Endodermal cell (in vitro differentiated cells): ENCODE results near the gene HRH2. TPM values are rescaled to one million over a fixed set of nuclear protein-coding genes. Genes with fewer than 3 reads are reported as not detected.

Experiments used
- DNase-seq: peaks from one replicate; pipeline ENCODE4 v3.0.0-alpha.2; 2017
- H3K27ac ChIP-seq: 2 replicates; pipeline ENCODE4 v1.5.1; 2013; ENCODE audit warnings: mild to moderate bottlenecking, low read depth, low read length, moderate library complexity
- H3K27me3 ChIP-seq: 2 replicates; pipeline ENCODE4 v1.6.1; 2013; ENCODE audit warnings: mild to moderate bottlenecking, low read length, moderate library complexity; ENCODE audit not compliant: insufficient read depth, control insufficient read depth, poor library complexity, severe bottlenecking
- H3K36me3 ChIP-seq: 2 replicates; pipeline ENCODE4 v1.7.0; 2013; ENCODE audit warnings: mild to moderate bottlenecking, low read length, moderate library complexity; ENCODE audit not compliant: control insufficient read depth, insufficient read depth
- H3K4me1 ChIP-seq: one replicate; pipeline ENCODE4 v1.7.0; 2013; ENCODE audit warnings: low read length; ENCODE audit not compliant: control insufficient read depth, insufficient read depth
- H3K4me3 ChIP-seq: 2 replicates; pipeline ENCODE4 v1.5.1; 2013; ENCODE audit warnings: mild to moderate bottlenecking, low read length, moderate library complexity
- H3K9ac ChIP-seq: 2 replicates; pipeline ENCODE4 v1.6.1; 2013; ENCODE audit warnings: mild to moderate bottlenecking, low read length, moderate library complexity; ENCODE audit not compliant: poor library complexity, severe bottlenecking; ENCODE audit errors: extremely low read depth
- H3K9me3 ChIP-seq: 2 replicates; pipeline ENCODE4 v1.6.1; 2013; ENCODE audit warnings: mild to moderate bottlenecking, low read length, moderate library complexity; ENCODE audit not compliant: control insufficient read depth
- H3K27ac Mint-ChIP-seq: 2 replicates; pipeline ENCODE4 v1.8.0; 2020; ENCODE audit warnings: mixed read lengths
- H3K27me3 Mint-ChIP-seq: 2 replicates; pipeline ENCODE4 v1.8.0; 2021; ENCODE audit warnings: mild to moderate bottlenecking, mixed read lengths; ENCODE audit not compliant: insufficient read depth
- H3K36me3 Mint-ChIP-seq: 2 replicates; pipeline ENCODE4 v1.8.0; 2020; ENCODE audit warnings: low read depth, mixed read lengths
- H3K4me1 Mint-ChIP-seq: 2 replicates; pipeline ENCODE4 v1.8.0; 2020; ENCODE audit warnings: mixed read lengths
- H3K4me3 Mint-ChIP-seq: 2 replicates; pipeline ENCODE4 v1.8.0; 2020; ENCODE audit warnings: mild to moderate bottlenecking, moderate library complexity, mixed read lengths
- H3K9me3 Mint-ChIP-seq: 2 replicates; pipeline ENCODE4 v1.8.0; 2020; ENCODE audit warnings: mild to moderate bottlenecking, mixed read lengths
- WGBS, 2 experiments: methylation state at CpG; one replicate each; pipeline versions ENCODE4 v1.1.5 to v1.1.7; 2013; ENCODE audit warnings: missing lambda C conversion rate in 2 of 2, mixed read lengths in 1 of 2; ENCODE audit not compliant: insufficient coverage in 1 of 2, insufficient read length in 1 of 2; 5-methylcytosine and 5-hydroxymethylcytosine counted together
- total RNA-seq, 2 donors: library from RNA; stranded (reverse); fragmentation: NEBNext Ultra II Directional in 1 of 2; extraction: Animal tissue kit (Norgen Biotek cat#: 25700) in 1 of 2; gene quantifications; 2 replicates in 1 of 2; 3 replicates in 1 of 2; pipeline ENCODE4 v1.2.1, GENCODE V29; 2021
- TF ChIP-seq, protein P1 (sequence below): fragments of 200-600 bp; sonication (generic); conservative IDR thresholded peaks from 2 replicates; pipeline ENCODE4 v1.5.0; 2021; ENCODE audit warnings: antibody characterized with exemption, mild to moderate bottlenecking

HRH2 gene
- total RNA-seq, 2 donors from 2014 or later = 2.1 to 3.3 TPM

GRCh38 chr5:175654807-175655206 lies 3.1 kb upstream of the HRH2 start:
- TF ChIP-seq, protein P1, sequence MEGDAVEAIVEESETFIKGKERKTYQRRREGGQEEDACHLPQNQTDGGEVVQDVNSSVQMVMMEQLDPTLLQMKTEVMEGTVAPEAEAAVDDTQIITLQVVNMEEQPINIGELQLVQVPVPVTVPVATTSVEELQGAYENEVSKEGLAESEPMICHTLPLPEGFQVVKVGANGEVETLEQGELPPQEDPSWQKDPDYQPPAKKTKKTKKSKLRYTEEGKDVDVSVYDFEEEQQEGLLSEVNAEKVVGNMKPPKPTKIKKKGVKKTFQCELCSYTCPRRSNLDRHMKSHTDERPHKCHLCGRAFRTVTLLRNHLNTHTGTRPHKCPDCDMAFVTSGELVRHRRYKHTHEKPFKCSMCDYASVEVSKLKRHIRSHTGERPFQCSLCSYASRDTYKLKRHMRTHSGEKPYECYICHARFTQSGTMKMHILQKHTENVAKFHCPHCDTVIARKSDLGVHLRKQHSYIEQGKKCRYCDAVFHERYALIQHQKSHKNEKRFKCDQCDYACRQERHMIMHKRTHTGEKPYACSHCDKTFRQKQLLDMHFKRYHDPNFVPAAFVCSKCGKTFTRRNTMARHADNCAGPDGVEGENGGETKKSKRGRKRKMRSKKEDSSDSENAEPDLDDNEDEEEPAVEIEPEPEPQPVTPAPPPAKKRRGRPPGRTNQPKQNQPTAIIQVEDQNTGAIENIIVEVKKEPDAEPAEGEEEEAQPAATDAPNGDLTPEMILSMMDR = no peak
- H3K36me3 Mint-ChIP-seq = peaks cover 5% of the 10 kb centered on the region
- peaks cover 11% of the 10 kb centered on the region for H3K4me1 Mint-ChIP-seq
- H3K27me3 Mint-ChIP-seq = peaks cover 32% of the 10 kb centered on the region
- no peak for DNase-seq
- no peaks in the 10 kb centered on the region for H3K4me1 ChIP-seq
- no peak overlapping the region for H3K9ac ChIP-seq
- H3K9me3 ChIP-seq = peaks cover 8% of the 10 kb centered on the region
- H3K4me3 ChIP-seq = no peak overlapping the region
- WGBS, 2 experiments = 94 to 96% methylated on average over 4 to 8 of the region's 8 CpGs
- H3K27me3 ChIP-seq = peaks cover 31% of the 10 kb centered on the region
- no peak overlapping the region for H3K4me3 Mint-ChIP-seq
- no peaks in the 10 kb centered on the region for H3K36me3 ChIP-seq
- H3K27ac ChIP-seq = no peak overlapping the region
- H3K9me3 Mint-ChIP-seq = peaks cover 16% of the 10 kb centered on the region
- no peak overlapping the region for H3K27ac Mint-ChIP-seq

- 93 to 100% methylated on average over 2 of the region's 2 CpGs for WGBS, 2 experiments
- peaks cover 38% of the 10 kb centered on the region for H3K27me3 Mint-ChIP-seq
- peaks cover 9% of the 10 kb centered on the region for H3K9me3 Mint-ChIP-seq
- H3K4me3 Mint-ChIP-seq = no peak overlapping the region
- no peaks in the 10 kb centered on the region for H3K4me1 ChIP-seq
- peaks cover 2% of the 10 kb centered on the region for H3K9me3 ChIP-seq
- H3K4me3 ChIP-seq = no peak overlapping the region
- no peak overlapping the region for H3K27ac Mint-ChIP-seq
- no peak overlapping the region for H3K27ac ChIP-seq
- H3K36me3 ChIP-seq = no peaks in the 10 kb centered on the region
- peaks cover 11% of the 10 kb centered on the region for H3K4me1 Mint-ChIP-seq
- TF ChIP-seq, protein P1 = no peak
- no peak overlapping the region for H3K9ac ChIP-seq
- peaks cover 31% of the 10 kb centered on the region for H3K27me3 ChIP-seq
- H3K36me3 Mint-ChIP-seq = peaks cover 2% of the 10 kb centered on the region
- DNase-seq = no peak
These were observed 2.5 kb upstream of the HRH2 start for GRCh38 chr5:175655411-175655810.

GRCh38 chr5:175656966-175657365 lies 905 bp upstream of the HRH2 start:
- Mint-ChIP-seq H3K4me1 (peaks cover 11% of the 10 kb centered on the region), H3K4me3 (peak overlapping the region; percentile 80), H3K36me3 (no peaks in the 10 kb centered on the region), H3K27me3 (peaks cover 38% of the 10 kb centered on the region), H3K9me3 (no peaks in the 10 kb centered on the region), H3K27ac (no peak overlapping the region)
- Histone ChIP-seq H3K9ac (no peak overlapping the region), H3K4me3 (no peak overlapping the region), H3K9me3 (no peaks in the 10 kb centered on the region), H3K27me3 (peaks cover 31% of the 10 kb centered on the region), H3K36me3 (no peaks in the 10 kb centered on the region), H3K4me1 (no peaks in the 10 kb centered on the region), H3K27ac (no peak overlapping the region)
- TF ChIP-seq, protein P1 = no peak
- WGBS, 2 experiments = 83 to 94% methylated on average over 2 to 8 of the region's 8 CpGs
- DNase-seq = no peak
